ENCODE data around the gene KCND3.

The KCND3 gene

GRCh38 chr1:111959436-111959835 is 30.0 kb downstream of the KCND3 start:
- FAIRE-seq, result no peak
- DNase-seq (ENCODE audit: insufficient read length, low spot score), result no peak

GRCh38 chr1:111958851-111959250 is 30.6 kb downstream of the KCND3 start:
- no peak for FAIRE-seq
- no peak for DNase-seq (ENCODE audit: insufficient read length, low spot score)
- no peak for TF ChIP-seq POLR2A (IDR thresholded peaks at IDR 0.05; ENCODE audit: low read depth, low read length)

More at GRCh38 chr1:111959436-111959835, 30.0 kb downstream of the KCND3 start:
- no peak for TF ChIP-seq POLR2A (IDR thresholded peaks at IDR 0.05; ENCODE audit: low read depth, low read length)

GRCh38 chr1:111958075-111958474 is 31.4 kb downstream of the KCND3 start:
- TF ChIP-seq POLR2A (IDR thresholded peaks at IDR 0.05; ENCODE audit: low read depth, low read length), result no peak
- FAIRE-seq (no peak), DNase-seq (ENCODE audit: insufficient read length, low spot score) (no peak)

- no peak for DNase-seq (ENCODE audit: insufficient read length, low spot score)
- TF ChIP-seq POLR2A (IDR thresholded peaks at IDR 0.05; ENCODE audit: low read depth, low read length), result no peak
- no peak for FAIRE-seq
Observed at GRCh38 chr1:111956155-111956771, 33.2 kb downstream of the KCND3 start.

GRCh38 chr1:111955755-111956154 is 33.7 kb downstream of the KCND3 start:
- no peak for FAIRE-seq
- no peak for DNase-seq (ENCODE audit: insufficient read length, low spot score)
- no peak for TF ChIP-seq POLR2A (IDR thresholded peaks at IDR 0.05; ENCODE audit: low read depth, low read length)

GRCh38 chr1:111953797-111954196 is 35.7 kb downstream of the KCND3 start:
- DNase-seq (ENCODE audit: insufficient read length, low spot score), result no peak
- no peak for FAIRE-seq
- TF ChIP-seq POLR2A (IDR thresholded peaks at IDR 0.05; ENCODE audit: low read depth, low read length), result no peak

GRCh38 chr1:111952125-111952657 is 37.3 kb downstream of the KCND3 start:
- DNase-seq (ENCODE audit: insufficient read length, low spot score) (no peak), FAIRE-seq (no peak)
- TF ChIP-seq POLR2A (IDR thresholded peaks at IDR 0.05; ENCODE audit: low read depth, low read length), result no peak

- DNase-seq (ENCODE audit: insufficient read length, low spot score) (peak; percentile 54), FAIRE-seq (no peak)
- TF ChIP-seq POLR2A (IDR thresholded peaks at IDR 0.05; ENCODE audit: low read depth, low read length), result no peak
Observed at GRCh38 chr1:111948209-111949171, 41.0 kb downstream of the KCND3 start.

GRCh38 chr1:111943846-111944749 is 45.4 kb downstream of the KCND3 start:
- FAIRE-seq (no peak), DNase-seq (ENCODE audit: insufficient read length, low spot score) (no peak)

GRCh38 chr1:111943066-111943465 is 46.4 kb downstream of the KCND3 start:
- no peak for TF ChIP-seq POLR2A (IDR thresholded peaks at IDR 0.05; ENCODE audit: low read depth, low read length)
- DNase-seq (ENCODE audit: insufficient read length, low spot score), result no peak
- FAIRE-seq, result no peak

More at GRCh38 chr1:111943846-111944749, 45.4 kb downstream of the KCND3 start:
- TF ChIP-seq POLR2A (IDR thresholded peaks at IDR 0.05; ENCODE audit: low read depth, low read length), result no peak

GRCh38 chr1:111938536-111938935 is 50.9 kb downstream of the KCND3 start:
- FAIRE-seq, result no peak
- no peak for TF ChIP-seq POLR2A (IDR thresholded peaks at IDR 0.05; ENCODE audit: low read depth, low read length)
- no peak for DNase-seq (ENCODE audit: insufficient read length, low spot score)

- FAIRE-seq (no peak), DNase-seq (ENCODE audit: insufficient read length, low spot score) (no peak)
- no peak for TF ChIP-seq POLR2A (IDR thresholded peaks at IDR 0.05; ENCODE audit: low read depth, low read length)
Observed at GRCh38 chr1:111938123-111938522, 51.3 kb downstream of the KCND3 start.

GRCh38 chr1:111937147-111937725 is 52.2 kb downstream of the KCND3 start:
- no peak for TF ChIP-seq POLR2A (IDR thresholded peaks at IDR 0.05; ENCODE audit: low read depth, low read length)
- no peak for DNase-seq (ENCODE audit: insufficient read length, low spot score)
- no peak for FAIRE-seq
